CD4-positive, alpha-beta T cell treated with Interleukin-15 for 1 hour (primary cell): ENCODE data around the gene BPIFB2.
"Not testable (repeated sequence)": the region's sequence is repeated elsewhere in the genome, so short reads cannot be mapped to it uniquely, and the experiment has no call there.

Experiments
- DNase-seq: peaks from one replicate; pipeline ENCODE4 v3.0.0-alpha.2; 2020

BPIFB2 gene

GRCh38 chr20:33045129-33045721, 37.7 kb downstream of the BPIFB2 start:
- DNase-seq = not testable (repeated sequence)

GRCh38 chr20:33046412-33046811, 38.9 kb downstream of the BPIFB2 start:
- no peak for DNase-seq

- DNase-seq = no peak
These were observed 43.8 kb downstream of the BPIFB2 start for GRCh38 chr20:33051333-33051732.

GRCh38 chr20:33053291-33054106, 46.0 kb downstream of the BPIFB2 start, which contains the start of gene BPIFB3:
Gene BPIFB3 (plus strand): TSS chr20:33053903. CDS start chr20:33055436, 1,533 bp downstream.
- no peak for DNase-seq

- no peak for DNase-seq
These were observed 46.9 kb downstream of the BPIFB2 start for GRCh38 chr20:33054381-33054780.

GRCh38 chr20:33054791-33055190, 47.3 kb downstream of the BPIFB2 start:
- DNase-seq = no peak

GRCh38 chr20:33059136-33059535, 51.6 kb downstream of the BPIFB2 start:
- no peak for DNase-seq

- no peak for DNase-seq
These were observed 52.4 kb downstream of the BPIFB2 start for GRCh38 chr20:33059741-33060390.

- no peak for DNase-seq
These were observed 54.1 kb downstream of the BPIFB2 start for GRCh38 chr20:33061658-33062028.

- no peak for DNase-seq
These were observed 54.8 kb downstream of the BPIFB2 start for GRCh38 chr20:33062105-33062824.

- DNase-seq = no peak
These were observed 55.3 kb downstream of the BPIFB2 start for GRCh38 chr20:33062825-33063149.

- DNase-seq = no peak
These were observed 55.8 kb downstream of the BPIFB2 start for GRCh38 chr20:33063271-33063670.

- DNase-seq = no peak
These were observed 57.2 kb downstream of the BPIFB2 start for GRCh38 chr20:33064572-33065287.

- no peak for DNase-seq
These were observed 58.3 kb downstream of the BPIFB2 start for GRCh38 chr20:33065785-33066184.

GRCh38 chr20:33067806-33068205, 60.3 kb downstream of the BPIFB2 start:
- no peak for DNase-seq

GRCh38 chr20:33068251-33068939, 60.9 kb downstream of the BPIFB2 start:
- no peak for DNase-seq

- no peak for DNase-seq
These were observed 62.2 kb downstream of the BPIFB2 start for GRCh38 chr20:33069673-33070072.

GRCh38 chr20:33070111-33071053, 62.9 kb downstream of the BPIFB2 start:
- DNase-seq = no peak

- no peak for DNase-seq
These were observed 63.7 kb downstream of the BPIFB2 start for GRCh38 chr20:33071198-33071597.

GRCh38 chr20:33072362-33072761, 64.9 kb downstream of the BPIFB2 start:
- DNase-seq = no peak

- no peak for DNase-seq
These were observed 65.3 kb downstream of the BPIFB2 start for GRCh38 chr20:33072813-33073212.
